A549 (cell line): ENCODE measurements around the gene R3HDM2.

Experiments
- CHD4 ChIP-seq: fragments of 200-600 bp; sonication (generic); IDR thresholded peaks from 2 replicates; pipeline ENCODE4 v1.6.1; 2016; ENCODE audit warnings: antibody characterized with exemption, mild to moderate bottlenecking, borderline replicate concordance
- FOSL2 ChIP-seq, 2 experiments: fragments of 450-650 bp in 1 of 2; fragments of >200 bp in 1 of 2; sonication (Bioruptor Twin) in 1 of 2; formaldehyde crosslinking; IDR thresholded peaks; 2 replicates each; pipeline versions ENCODE4 v1.5.0 to v1.6.1; 2016 to 2020; ENCODE audit warnings: mild to moderate bottlenecking in 1 of 2, moderate library complexity in 1 of 2
- FOXS1 ChIP-seq: fragments of 250-450 bp; sonication (Bioruptor Pico); IDR thresholded peaks from 2 replicates; pipeline ENCODE4 v1.5.0; 2020; ENCODE audit warnings: mild to moderate bottlenecking, moderate library complexity
- HDAC2 ChIP-seq: fragments of 200-600 bp; sonication (generic); IDR thresholded peaks from 2 replicates; pipeline ENCODE4 v1.6.1; 2016
- HEYL ChIP-seq: fragments of 250-450 bp; sonication (Bioruptor Pico); IDR thresholded peaks from 2 replicates; pipeline ENCODE4 v1.8.0; 2021; ENCODE audit warnings: mild to moderate bottlenecking, moderate library complexity
- JUNB ChIP-seq: fragments of >200 bp; sonication (Bioruptor Twin); formaldehyde crosslinking; IDR thresholded peaks from 2 replicates; pipeline ENCODE4 v1.6.1; 2016
- KDM1A ChIP-seq: fragments of 200-600 bp; sonication (generic); IDR thresholded peaks from 2 replicates; pipeline ENCODE4 v1.6.1; 2016; ENCODE audit warnings: low read depth, mild to moderate bottlenecking
- MAFK ChIP-seq: fragments of 450-650 bp; IDR thresholded peaks from 2 replicates; pipeline ENCODE4 v1.6.1; 2014; ENCODE audit not compliant: partially characterized antibody
- NR3C1 ChIP-seq: fragments of >200 bp; sonication (Bioruptor Twin); formaldehyde crosslinking; IDR thresholded peaks from 3 replicates; pipeline ENCODE4 v1.6.1; 2017
- POLR2A ChIP-seq: IDR thresholded peaks from 2 replicates; pipeline ENCODE4 v1.6.1; 2012; ENCODE audit warnings: mild to moderate bottlenecking, low read length
- RFX5 ChIP-seq: fragments of 450-650 bp; IDR thresholded peaks from 2 replicates; pipeline ENCODE4 v1.7.1; 2014; ENCODE audit warnings: antibody characterized with exemption, mild to moderate bottlenecking, moderate library complexity
- ZC3H11A ChIP-seq: fragments of 450-650 bp; IDR thresholded peaks from 2 replicates; pipeline ENCODE4 v1.6.1; 2014; ENCODE audit warnings: antibody characterized with exemption, mild to moderate bottlenecking
- TF ChIP-seq, protein P1 (sequence below): fragments of >200 bp; sonication (Bioruptor Twin); formaldehyde crosslinking; IDR thresholded peaks from 3 replicates; pipeline ENCODE4 v1.5.1; 2016
- TF ChIP-seq, protein P2 (sequence below): fragments of 200-600 bp; sonication (generic); IDR thresholded peaks from 2 replicates; pipeline ENCODE4 v1.6.1; 2016; ENCODE audit warnings: antibody characterized with exemption, mild to moderate bottlenecking, moderate library complexity

DNA sequence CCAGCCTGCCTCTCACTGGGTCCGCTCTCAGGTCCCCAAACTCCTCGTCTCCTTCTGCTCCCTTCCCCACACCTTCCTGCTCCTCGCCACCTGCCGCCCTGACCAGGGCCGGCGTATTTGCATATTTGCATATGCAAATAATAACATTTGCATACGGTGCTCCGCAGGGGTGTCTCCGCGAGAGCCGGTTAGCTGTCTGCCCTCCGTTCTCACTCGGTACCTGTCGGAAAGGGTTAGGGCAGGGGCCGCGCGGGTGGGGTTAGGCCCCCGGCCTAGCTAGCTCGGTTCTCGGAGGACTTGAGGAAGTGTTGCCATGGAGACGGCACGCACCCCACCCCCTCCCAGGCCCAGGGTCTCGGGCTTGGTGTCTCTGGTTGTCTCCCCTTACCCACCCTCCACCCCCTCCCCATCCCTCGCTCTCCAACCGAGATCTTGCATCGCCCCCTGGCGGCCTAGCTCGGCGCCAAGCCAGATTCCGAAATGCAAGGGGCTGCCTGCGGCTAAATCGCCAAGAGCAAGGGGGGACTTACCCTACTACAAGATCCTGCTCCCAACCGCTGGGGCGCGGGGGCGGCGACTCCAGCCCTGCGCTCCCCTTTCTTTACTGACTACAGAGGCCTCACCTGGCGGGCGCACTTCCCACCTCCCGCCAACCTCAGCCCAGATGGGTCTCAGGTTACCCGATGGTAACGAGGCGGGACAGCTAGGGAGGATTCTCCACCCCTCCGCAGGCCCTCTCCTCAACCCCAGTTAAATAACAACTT is 188.0 kb downstream of the R3HDM2 start:
- TF ChIP-seq, protein P1, sequence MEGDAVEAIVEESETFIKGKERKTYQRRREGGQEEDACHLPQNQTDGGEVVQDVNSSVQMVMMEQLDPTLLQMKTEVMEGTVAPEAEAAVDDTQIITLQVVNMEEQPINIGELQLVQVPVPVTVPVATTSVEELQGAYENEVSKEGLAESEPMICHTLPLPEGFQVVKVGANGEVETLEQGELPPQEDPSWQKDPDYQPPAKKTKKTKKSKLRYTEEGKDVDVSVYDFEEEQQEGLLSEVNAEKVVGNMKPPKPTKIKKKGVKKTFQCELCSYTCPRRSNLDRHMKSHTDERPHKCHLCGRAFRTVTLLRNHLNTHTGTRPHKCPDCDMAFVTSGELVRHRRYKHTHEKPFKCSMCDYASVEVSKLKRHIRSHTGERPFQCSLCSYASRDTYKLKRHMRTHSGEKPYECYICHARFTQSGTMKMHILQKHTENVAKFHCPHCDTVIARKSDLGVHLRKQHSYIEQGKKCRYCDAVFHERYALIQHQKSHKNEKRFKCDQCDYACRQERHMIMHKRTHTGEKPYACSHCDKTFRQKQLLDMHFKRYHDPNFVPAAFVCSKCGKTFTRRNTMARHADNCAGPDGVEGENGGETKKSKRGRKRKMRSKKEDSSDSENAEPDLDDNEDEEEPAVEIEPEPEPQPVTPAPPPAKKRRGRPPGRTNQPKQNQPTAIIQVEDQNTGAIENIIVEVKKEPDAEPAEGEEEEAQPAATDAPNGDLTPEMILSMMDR, result peak; percentile 73
- TF ChIP-seq FOXS1 (CRISPR knock-in tag) (no peak), FOSL2 (IDR thresholded peaks at IDR 0.05) (no peak), FOSL2 (CRISPR knock-in tag; IDR thresholded peaks at IDR 0.05) (no peak), MAFK (no peak), POLR2A (no peak), ZC3H11A (no peak), JUNB (no peak), RFX5 (no peak), HEYL (CRISPR knock-in tag) (no peak), NR3C1 (no peak), HDAC2 (no peak), CHD4 (no peak), KDM1A (no peak)
- TF ChIP-seq, protein P2, sequence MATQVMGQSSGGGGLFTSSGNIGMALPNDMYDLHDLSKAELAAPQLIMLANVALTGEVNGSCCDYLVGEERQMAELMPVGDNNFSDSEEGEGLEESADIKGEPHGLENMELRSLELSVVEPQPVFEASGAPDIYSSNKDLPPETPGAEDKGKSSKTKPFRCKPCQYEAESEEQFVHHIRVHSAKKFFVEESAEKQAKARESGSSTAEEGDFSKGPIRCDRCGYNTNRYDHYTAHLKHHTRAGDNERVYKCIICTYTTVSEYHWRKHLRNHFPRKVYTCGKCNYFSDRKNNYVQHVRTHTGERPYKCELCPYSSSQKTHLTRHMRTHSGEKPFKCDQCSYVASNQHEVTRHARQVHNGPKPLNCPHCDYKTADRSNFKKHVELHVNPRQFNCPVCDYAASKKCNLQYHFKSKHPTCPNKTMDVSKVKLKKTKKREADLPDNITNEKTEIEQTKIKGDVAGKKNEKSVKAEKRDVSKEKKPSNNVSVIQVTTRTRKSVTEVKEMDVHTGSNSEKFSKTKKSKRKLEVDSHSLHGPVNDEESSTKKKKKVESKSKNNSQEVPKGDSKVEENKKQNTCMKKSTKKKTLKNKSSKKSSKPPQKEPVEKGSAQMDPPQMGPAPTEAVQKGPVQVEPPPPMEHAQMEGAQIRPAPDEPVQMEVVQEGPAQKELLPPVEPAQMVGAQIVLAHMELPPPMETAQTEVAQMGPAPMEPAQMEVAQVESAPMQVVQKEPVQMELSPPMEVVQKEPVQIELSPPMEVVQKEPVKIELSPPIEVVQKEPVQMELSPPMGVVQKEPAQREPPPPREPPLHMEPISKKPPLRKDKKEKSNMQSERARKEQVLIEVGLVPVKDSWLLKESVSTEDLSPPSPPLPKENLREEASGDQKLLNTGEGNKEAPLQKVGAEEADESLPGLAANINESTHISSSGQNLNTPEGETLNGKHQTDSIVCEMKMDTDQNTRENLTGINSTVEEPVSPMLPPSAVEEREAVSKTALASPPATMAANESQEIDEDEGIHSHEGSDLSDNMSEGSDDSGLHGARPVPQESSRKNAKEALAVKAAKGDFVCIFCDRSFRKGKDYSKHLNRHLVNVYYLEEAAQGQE, result no peak
